ENCODE measurements around the gene PRODH2.

The PRODH2 gene

GRCh38 chr19:35812220-35813042, at the start of gene PRODH2:
Gene PRODH2 (minus strand): TSS chr19:35812845. CDS start chr19:35812805, 40 bp downstream.
- no peak for DNase-seq

GRCh38 chr19:35861640-35862160, 49.1 kb upstream of the PRODH2 start:
- DNase-seq = no peak

GRCh38 chr19:35860818-35861639, 48.4 kb upstream of the PRODH2 start:
- DNase-seq = no peak

GRCh38 chr19:35860436-35860817, 47.8 kb upstream of the PRODH2 start:
- no peak for DNase-seq

- no peak for DNase-seq
Measured at GRCh38 chr19:35859414-35859813, 46.8 kb upstream of the PRODH2 start.

GRCh38 chr19:35858311-35858710, 45.7 kb upstream of the PRODH2 start:
- no peak for DNase-seq

GRCh38 chr19:35856546-35857149, 44.0 kb upstream of the PRODH2 start, which contains the start of gene KIRREL2:
Gene KIRREL2 (plus strand): TSS chr19:35856911. CDS start chr19:35857120, 209 bp downstream.
- DNase-seq = no peak

- no peak for DNase-seq
Measured at GRCh38 chr19:35853038-35853756, 40.6 kb upstream of the PRODH2 start.

GRCh38 chr19:35852029-35852780, 39.6 kb upstream of the PRODH2 start, which contains the start of gene NPHS1:
Gene NPHS1 (minus strand): TSS chr19:35852504. CDS start chr19:35851837, 667 bp downstream.
- no peak for DNase-seq

- no peak for DNase-seq
Measured at GRCh38 chr19:35851213-35852028, 38.8 kb upstream of the PRODH2 start.

GRCh38 chr19:35848919-35849505, 36.4 kb upstream of the PRODH2 start:
- DNase-seq = no peak

GRCh38 chr19:35848486-35848885, 35.8 kb upstream of the PRODH2 start:
- DNase-seq = no peak

GRCh38 chr19:35847911-35848310, 35.3 kb upstream of the PRODH2 start:
- no peak for DNase-seq

- no peak for DNase-seq
Measured at GRCh38 chr19:35846038-35846668, 33.5 kb upstream of the PRODH2 start.

GRCh38 chr19:35845215-35846037, 32.8 kb upstream of the PRODH2 start:
- peak; percentile 21 for DNase-seq

- no peak for DNase-seq
Measured at GRCh38 chr19:35844482-35845214, 32.0 kb upstream of the PRODH2 start.

GRCh38 chr19:35843676-35844481, 31.2 kb upstream of the PRODH2 start:
- peak; percentile 32 for DNase-seq

Measured in inflammatory macrophage treated with lipopolysaccharide for 4 hours (primary cell).